Hematopoietic multipotent progenitor cell treated with erythropoietin and hydrocortisone succinate and interleukin-3 and kit ligand, for 8 days (in vitro differentiated cells): ENCODE results near the gene BEGAIN.

Experiments
- DNase-seq: peaks from one replicate; pipeline ENCODE4 v3.0.0-alpha.2; 2015

Gene BEGAIN

GRCh38 chr14:100599981-100600380, 12.8 kb upstream of the BEGAIN start:
- no peak for DNase-seq

GRCh38 chr14:100594625-100594951, 7.4 kb upstream of the BEGAIN start:
- DNase-seq, result no peak

- no peak for DNase-seq
These were observed 6.8 kb upstream of the BEGAIN start for GRCh38 chr14:100593751-100594624.

GRCh38 chr14:100592972-100593371, 5.8 kb upstream of the BEGAIN start:
- DNase-seq, result no peak

GRCh38 chr14:100592461-100592891, 5.3 kb upstream of the BEGAIN start:
- DNase-seq, result no peak

- DNase-seq, result no peak
These were observed 4.5 kb upstream of the BEGAIN start for GRCh38 chr14:100591453-100592371.

GRCh38 chr14:100590726-100591452, 3.7 kb upstream of the BEGAIN start:
- DNase-seq, result no peak

GRCh38 chr14:100589760-100590469, 2.7 kb upstream of the BEGAIN start:
- no peak for DNase-seq

GRCh38 chr14:100589071-100589759, 2.0 kb upstream of the BEGAIN start:
- no peak for DNase-seq

GRCh38 chr14:100588671-100589070, 1.5 kb upstream of the BEGAIN start:
- DNase-seq, result no peak

- no peak for DNase-seq
These were observed 670 bp upstream of the BEGAIN start for GRCh38 chr14:100587763-100588411.

- no peak for DNase-seq
These were observed 673 bp downstream of the BEGAIN start for GRCh38 chr14:100586403-100587085.

GRCh38 chr14:100586153-100586402, 1.1 kb downstream of the BEGAIN start:
- DNase-seq, result no peak

- no peak for DNase-seq
These were observed 1.6 kb downstream of the BEGAIN start for GRCh38 chr14:100585448-100586152.

- peak; percentile 50 for DNase-seq
These were observed 2.9 kb downstream of the BEGAIN start for GRCh38 chr14:100584056-100585031.

GRCh38 chr14:100583245-100583644, 4.0 kb downstream of the BEGAIN start:
- no peak for DNase-seq

GRCh38 chr14:100582496-100583165, 4.6 kb downstream of the BEGAIN start:
- no peak for DNase-seq
